GM19238 (cell line): ENCODE data around the gene NPPA.
"Not testable (repeated sequence)": the region's sequence is repeated elsewhere in the genome, so short reads cannot be mapped to it uniquely, and the experiment has no call there.

Source experiments
- DNase-seq: peaks from one replicate; pipeline ENCODE4 v3.0.0; 2011; ENCODE audit warnings: low spot score; ENCODE audit not compliant: insufficient read length

The NPPA gene

GRCh38 chr1:11847667-11848372 is at the start of gene NPPA:
TSS of gene NPPA (minus strand) at chr1:11847783. CDS start at chr1:11847684, 99 bp downstream.
- no peak for DNase-seq

GRCh38 chr1:11894501-11894900 is 46.9 kb upstream of the NPPA start:
- DNase-seq, result not testable (repeated sequence)

- DNase-seq, result peak; percentile 84
These were observed 46.3 kb upstream of the NPPA start for GRCh38 chr1:11893907-11894251.

GRCh38 chr1:11891433-11892186 is 44.0 kb upstream of the NPPA start:
- no peak for DNase-seq

GRCh38 chr1:11888877-11889208 is 41.3 kb upstream of the NPPA start:
- DNase-seq, result no peak

- DNase-seq, result no peak
These were observed 40.8 kb upstream of the NPPA start for GRCh38 chr1:11888206-11888876.

GRCh38 chr1:11887666-11888007 is 40.1 kb upstream of the NPPA start:
- DNase-seq, result no peak

- no peak for DNase-seq
These were observed 39.5 kb upstream of the NPPA start for GRCh38 chr1:11886986-11887665.

GRCh38 chr1:11885916-11886315 is 38.3 kb upstream of the NPPA start:
- no peak for DNase-seq

GRCh38 chr1:11882814-11883538 is 35.4 kb upstream of the NPPA start:
- no peak for DNase-seq

- no peak for DNase-seq
These were observed 34.3 kb upstream of the NPPA start for GRCh38 chr1:11881749-11882441.

- DNase-seq, result no peak
These were observed 33.5 kb upstream of the NPPA start for GRCh38 chr1:11880911-11881748.

GRCh38 chr1:11880181-11880575 is 32.6 kb upstream of the NPPA start:
- DNase-seq, result no peak

GRCh38 chr1:11879311-11880180 is 32.0 kb upstream of the NPPA start:
- DNase-seq, result no peak

- no peak for DNase-seq
These were observed 31.3 kb upstream of the NPPA start for GRCh38 chr1:11878891-11879190.

GRCh38 chr1:11878081-11878890 is 30.7 kb upstream of the NPPA start:
- no peak for DNase-seq

- no peak for DNase-seq
These were observed 29.5 kb upstream of the NPPA start for GRCh38 chr1:11877074-11877473.

GRCh38 chr1:11875094-11875493 is 27.5 kb upstream of the NPPA start:
- no peak for DNase-seq
